GM12878 (cell line): ENCODE data around the gene EWSR1.

Experiments
- ASH2L ChIP-seq: fragments of 300-600, 200-600 bp; sonication (generic); IDR thresholded peaks from 2 replicates; pipeline ENCODE4 v1.6.1; 2017; ENCODE audit warnings: low read depth, mild to moderate bottlenecking, borderline replicate concordance
- BMI1 ChIP-seq: fragments of 450-650 bp; IDR thresholded peaks from 2 replicates; pipeline ENCODE4 v1.6.1; 2016; ENCODE audit warnings: mild to moderate bottlenecking, moderate library complexity, borderline replicate concordance
- CBX5 ChIP-seq: sonication (generic); IDR thresholded peaks from 2 replicates; pipeline ENCODE4 v1.6.1; 2016; ENCODE audit warnings: low read depth, moderate library complexity, mild to moderate bottlenecking, inconsistent platforms
- EZH2 ChIP-seq: IDR thresholded peaks from 2 replicates; pipeline ENCODE4 v1.6.1; 2012; ENCODE audit warnings: low read depth, mild to moderate bottlenecking, control low read depth, inconsistent platforms, low read length, borderline replicate concordance; ENCODE audit not compliant: control insufficient read depth
- FOS ChIP-seq: IDR thresholded peaks from 3 replicates; pipeline ENCODE4 v1.6.1; 2011; ENCODE audit warnings: borderline replicate concordance; ENCODE audit not compliant: insufficient read length; ENCODE audit errors: extremely low read depth
- IKZF1 ChIP-seq: fragments of 450-650 bp; conservative IDR thresholded peaks from 2 replicates; pipeline ENCODE4 v1.6.1; 2017; ENCODE audit warnings: antibody characterized with exemption, mild to moderate bottlenecking
- JUND ChIP-seq: IDR thresholded peaks from 2 replicates; pipeline ENCODE4 v1.6.1; 2012; ENCODE audit warnings: low read depth, mild to moderate bottlenecking, low read length, improper control_type of control experiment, moderate library complexity
- NFIC ChIP-seq: IDR thresholded peaks from 2 replicates; pipeline ENCODE4 v1.6.1; 2012; ENCODE audit warnings: low read depth, mild to moderate bottlenecking, inconsistent platforms, low read length, moderate library complexity
- NRF1 ChIP-seq: conservative IDR thresholded peaks from 2 replicates; pipeline ENCODE4 v1.6.1; 2011; ENCODE audit warnings: mild to moderate bottlenecking, low read depth, low read length, improper control_type of control experiment
- POLR2A ChIP-seq: IDR thresholded peaks from 2 replicates; pipeline ENCODE4 v1.6.1; 2011; ENCODE audit warnings: low read depth, mild to moderate bottlenecking, low read length
- POLR2AphosphoS5 ChIP-seq: IDR thresholded peaks from 2 replicates; pipeline ENCODE4 v1.6.1; 2011; ENCODE audit warnings: mild to moderate bottlenecking, low read length, inconsistent platforms
- SIN3A ChIP-seq: IDR thresholded peaks from 2 replicates; pipeline ENCODE4 v1.6.1; 2012; ENCODE audit warnings: low read depth, low read length, improper control_type of control experiment
- SIX5 ChIP-seq: IDR thresholded peaks from 2 replicates; pipeline ENCODE4 v1.6.1; 2011; ENCODE audit warnings: mild to moderate bottlenecking, low read depth, low read length, moderate library complexity; ENCODE audit not compliant: severe bottlenecking
- USF2 ChIP-seq: IDR thresholded peaks from 2 replicates; pipeline ENCODE4 v1.6.1; 2011; ENCODE audit warnings: low read depth, low read length, improper control_type of control experiment, borderline replicate concordance

DNA sequence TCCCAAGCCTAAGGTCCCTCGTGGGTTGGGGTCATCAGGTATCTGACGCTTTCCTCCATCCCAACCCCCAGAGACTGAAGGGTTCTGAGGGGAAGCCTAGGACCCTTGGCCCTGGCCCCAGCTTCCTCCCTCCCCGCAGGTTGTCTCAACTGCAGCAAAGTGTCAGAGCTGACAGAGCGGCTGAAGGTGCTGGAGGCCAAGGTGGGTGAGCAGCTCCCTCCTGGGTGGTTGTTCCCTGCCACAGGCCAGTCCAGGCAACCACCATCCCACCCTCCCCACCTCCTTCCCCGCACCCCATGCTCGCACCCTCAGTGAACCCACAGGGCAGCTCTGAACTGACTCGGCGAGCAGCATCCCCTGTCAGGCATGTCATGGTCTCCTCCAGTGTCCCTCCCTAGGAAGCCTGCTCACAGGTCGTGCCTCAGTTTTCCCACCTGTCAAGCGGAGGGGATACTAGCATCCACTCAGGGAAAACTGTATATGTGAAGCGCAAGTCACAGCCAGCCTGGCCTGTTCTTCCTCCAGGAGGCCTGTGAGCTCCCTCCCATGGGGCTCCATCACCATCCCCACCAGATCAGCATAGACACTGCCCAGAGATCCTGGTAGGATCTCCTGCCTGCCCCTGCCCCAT lies 41.6 kb upstream of the EWSR1 start:
- TF ChIP-seq POLR2AphosphoS5 (no peak), SIN3A (no peak), BMI1 (no peak), EZH2 (no peak), USF2 (no peak), IKZF1 (no peak), SIX5 (no peak), NFIC (no peak), NRF1 (no peak), JUND (no peak), FOS (no peak), POLR2A (no peak), CBX5 (no peak), ASH2L (no peak)
